Activated naive CD4-positive, alpha-beta T cell treated with Interleukin-2 at 50 U/mL for 16 hours (primary cell): ENCODE measurements around the gene GID8.

ENCODE experiments used
- DNase-seq: peaks from one replicate; pipeline ENCODE4 v3.0.0-alpha.2; 2020

GID8 gene

GRCh38 chr20:62923669-62924441 is 14.1 kb upstream of the GID8 start:
- no peak for DNase-seq

GRCh38 chr20:62924442-62925075 is 13.4 kb upstream of the GID8 start:
- no peak for DNase-seq

DNA sequence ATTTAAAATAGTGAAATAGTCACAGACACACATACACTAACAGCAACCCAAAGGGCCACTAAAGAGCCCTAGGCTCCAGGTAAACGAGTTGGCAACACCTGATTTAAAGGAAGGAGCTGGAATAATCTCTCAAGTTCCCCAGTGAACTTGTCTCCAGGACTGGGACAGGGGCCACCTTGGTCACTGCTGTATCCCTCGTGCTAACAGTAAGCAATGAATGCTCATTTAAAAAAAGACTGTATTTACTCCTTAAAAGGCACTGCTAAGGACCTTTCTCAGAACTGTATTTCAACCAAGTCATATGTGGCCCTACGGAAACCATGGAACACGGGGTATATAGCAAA is 12.9 kb upstream of the GID8 start:
- DNase-seq, result no peak

DNA sequence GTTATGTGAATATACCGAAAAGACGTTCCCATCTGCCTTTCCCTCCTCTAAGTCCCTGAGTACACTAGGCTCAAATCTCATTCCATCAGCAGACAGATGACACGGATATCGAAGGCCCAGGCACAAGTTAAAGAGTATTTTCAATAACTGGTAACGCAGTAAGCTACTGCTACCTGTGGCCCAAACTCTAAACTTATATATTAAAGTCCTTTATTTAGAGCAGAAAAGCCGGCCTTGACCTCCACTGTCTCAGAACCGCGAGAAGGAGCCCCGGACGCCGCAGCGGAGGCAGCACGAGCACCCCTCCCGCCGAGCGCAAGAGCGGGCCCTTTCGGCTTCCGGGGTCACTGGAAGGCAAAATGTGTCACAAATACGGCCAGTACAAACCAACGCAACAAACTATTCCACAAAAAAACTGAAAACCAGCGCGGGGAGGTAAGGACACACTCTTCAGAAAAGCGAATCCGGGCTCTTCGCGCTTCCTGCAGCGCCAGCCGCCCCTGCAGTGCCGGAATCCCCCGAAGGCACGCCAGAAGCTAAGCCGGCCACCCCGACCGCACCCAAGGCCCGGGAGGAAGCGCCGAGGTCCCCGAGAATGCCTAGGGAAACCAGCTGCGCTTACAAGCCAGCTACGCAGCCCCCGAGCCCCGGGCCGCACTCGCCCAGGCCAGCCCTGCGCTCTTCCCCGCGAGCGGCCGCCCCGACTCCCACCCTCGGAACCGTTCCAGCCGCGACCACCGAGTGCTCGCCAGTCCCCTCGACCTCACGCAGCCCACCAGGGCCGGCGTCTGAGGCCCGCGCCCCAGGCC is 12.3 kb upstream of the GID8 start:
- peak; percentile 53 for DNase-seq

- peak; percentile 90 for DNase-seq
These were observed 11.5 kb upstream of the GID8 start, which contains the start of gene DIDO1 for GRCh38 chr20:62926229-62927127. Gene DIDO1, minus strand, starts transcription at chr20:62926505.

GRCh38 chr20:62927128-62927705 is 10.7 kb upstream of the GID8 start:
- DNase-seq, result no peak

- DNase-seq, result no peak
These were observed 9.6 kb upstream of the GID8 start for GRCh38 chr20:62928246-62928939.

DNA sequence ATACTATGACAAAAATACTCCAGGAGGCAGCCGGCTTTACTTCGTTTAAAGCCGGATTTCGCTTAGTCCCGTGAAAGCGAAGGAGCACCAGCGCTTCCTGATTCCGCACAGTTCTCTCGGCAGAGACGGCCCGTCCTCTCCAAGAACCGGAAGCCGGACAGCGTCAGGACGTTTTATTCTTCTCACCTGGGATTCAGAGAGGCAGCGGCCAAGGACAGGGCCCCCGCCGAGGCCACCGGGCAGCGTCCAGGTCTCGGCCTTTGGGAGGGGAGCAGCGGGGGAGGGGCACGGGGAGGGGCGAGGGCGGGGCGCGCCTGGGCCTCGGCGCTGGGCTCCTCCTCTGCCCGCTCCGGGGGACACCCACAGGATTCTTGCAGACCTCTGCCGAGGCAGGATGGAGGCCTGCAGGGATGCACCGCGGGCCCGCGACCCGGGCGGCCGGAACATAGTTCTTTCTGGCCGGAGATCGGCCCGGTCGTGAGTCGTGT is 8.9 kb upstream of the GID8 start:
- DNase-seq, result peak; percentile 62

GRCh38 chr20:62931464-62931863 is 6.5 kb upstream of the GID8 start:
- DNase-seq, result no peak

GRCh38 chr20:62933966-62934365 is 4.0 kb upstream of the GID8 start:
- DNase-seq, result no peak

DNA sequence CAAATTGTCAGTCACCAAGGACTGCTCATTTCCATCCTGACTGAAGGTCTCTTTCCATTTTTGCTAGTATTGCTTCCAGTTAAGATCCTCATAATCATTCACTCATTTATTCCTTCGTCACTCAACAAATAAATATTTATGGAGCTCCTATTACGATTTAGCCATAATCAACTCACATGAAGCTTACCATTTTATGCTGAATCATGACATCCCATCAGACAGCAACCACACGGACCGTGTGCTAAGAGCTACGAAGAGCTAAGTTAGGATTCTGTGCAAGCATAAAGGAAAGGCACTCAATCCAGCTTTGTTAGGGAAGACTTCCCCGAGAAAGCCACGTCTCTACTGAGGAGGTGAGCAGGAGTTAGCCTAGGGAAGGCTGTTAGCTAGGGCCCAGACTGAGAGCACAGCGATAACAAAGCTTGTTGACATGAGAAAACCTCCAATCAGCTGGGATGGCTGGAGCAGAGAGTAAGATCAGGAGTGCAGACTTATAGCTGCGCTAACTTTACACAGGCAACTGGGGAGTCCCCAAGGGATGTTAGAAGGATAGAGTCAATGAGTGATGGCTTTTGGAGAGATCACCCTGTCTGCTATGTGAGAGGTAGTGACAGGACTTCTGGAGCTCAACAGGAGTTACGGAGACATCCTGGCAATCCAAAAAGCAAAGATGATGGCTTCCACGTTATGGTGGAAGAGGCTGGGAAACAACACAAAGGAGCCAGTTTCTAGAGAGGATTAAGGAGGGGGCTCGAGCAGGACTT is 2.6 kb upstream of the GID8 start:
- DNase-seq, result no peak

- no peak for DNase-seq
These were observed 1.9 kb upstream of the GID8 start for GRCh38 chr20:62935968-62936585.

- peak; percentile 97 for DNase-seq
These were observed 461 bp upstream of the GID8 start for GRCh38 chr20:62937268-62938104.

- DNase-seq, result no peak
These were observed 2.9 kb downstream of the GID8 start for GRCh38 chr20:62940875-62941274.

DNA sequence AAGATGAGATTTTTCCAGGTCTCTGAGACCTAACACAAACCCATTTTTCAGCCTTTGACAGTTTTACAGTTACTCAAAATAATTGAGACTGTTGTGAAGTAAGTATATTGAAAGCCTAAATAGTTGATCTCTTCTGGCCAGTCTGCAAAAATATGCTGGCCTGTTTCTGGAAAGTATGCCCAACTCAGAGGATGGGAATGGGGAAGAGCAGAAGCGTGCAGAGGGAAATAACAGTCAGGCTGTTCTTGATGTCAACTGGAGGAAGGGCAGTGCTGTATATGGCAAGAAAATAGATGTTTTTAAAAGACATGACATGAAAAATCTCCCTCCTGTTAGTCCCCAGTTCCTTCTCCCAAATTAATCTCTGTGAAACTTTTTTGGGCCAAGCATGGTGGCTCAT is 3.8 kb downstream of the GID8 start:
- DNase-seq, result no peak

DNA sequence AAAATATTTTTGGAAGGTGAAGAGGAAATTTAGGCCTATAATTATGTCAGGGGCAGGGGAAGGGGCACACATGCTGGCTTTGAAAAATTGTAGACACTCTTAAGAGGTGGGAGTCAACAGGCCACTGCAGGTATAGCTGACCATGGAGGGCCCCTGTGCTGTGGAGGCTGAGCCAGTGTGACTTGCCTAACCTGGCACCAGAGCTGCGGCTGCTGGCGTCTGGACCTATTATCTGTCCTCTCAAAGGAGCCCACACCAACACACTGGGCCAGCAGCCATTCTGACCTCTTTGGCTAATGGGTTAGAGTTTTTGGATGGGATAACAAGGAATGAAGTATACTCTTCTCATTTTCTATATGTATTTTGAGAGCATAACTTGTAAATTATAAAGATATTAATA is 4.5 kb downstream of the GID8 start:
- DNase-seq, result no peak

GRCh38 chr20:62943396-62943795 is 5.4 kb downstream of the GID8 start:
- no peak for DNase-seq

DNA sequence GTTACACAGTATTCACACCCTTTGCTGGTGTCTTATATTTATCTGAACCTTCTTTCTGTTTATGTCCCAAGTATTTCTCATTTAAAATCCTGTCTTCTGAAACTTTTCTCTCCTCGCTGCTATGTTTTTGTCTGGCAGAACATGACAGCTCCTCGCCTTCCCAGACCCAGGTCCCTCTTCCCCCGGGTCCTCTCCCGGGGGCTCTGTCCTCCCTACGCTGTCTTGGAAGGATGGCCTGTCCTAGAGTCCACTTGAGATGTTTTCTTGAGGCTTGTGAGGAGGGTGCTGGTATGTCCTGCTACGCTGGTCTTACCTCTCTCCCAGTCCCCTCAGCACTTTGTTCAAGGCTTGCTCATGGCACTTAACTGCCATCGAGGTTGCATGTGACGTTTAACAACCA is 6.2 kb downstream of the GID8 start:
- DNase-seq, result no peak

GRCh38 chr20:62944746-62945145 is 6.8 kb downstream of the GID8 start:
- DNase-seq, result no peak
